ENCODE data around the gene NEDD9. TPM values are rescaled to one million over a fixed set of nuclear protein-coding genes. Genes with fewer than 3 reads are reported as not detected.

NEDD9 gene
- total and polyA plus RNA-seq, 2 of the 13 experiments (the other 11 are each of a cell fraction or from before 2014, with no cell fraction given): 27.1 to 389 TPM

DNA sequence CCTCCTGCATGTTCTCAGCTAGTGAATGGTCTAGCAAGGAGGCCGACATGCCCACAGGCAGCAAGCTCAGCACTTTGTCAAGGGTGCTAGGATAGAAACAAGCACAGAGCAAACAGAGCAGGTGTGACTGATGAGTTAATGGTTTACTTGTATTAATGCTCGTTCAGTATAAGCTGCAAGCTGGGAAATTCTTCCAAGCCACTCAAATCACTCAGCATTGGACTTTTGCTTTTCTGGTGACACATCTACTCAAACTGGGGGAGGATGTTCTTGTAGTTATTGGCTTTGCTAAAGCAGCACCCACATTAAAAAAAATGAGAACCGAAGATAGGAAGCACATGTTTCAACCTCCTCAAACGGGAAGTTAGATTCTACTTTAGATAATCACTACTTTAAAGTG, 43.1 kb upstream of the NEDD9 start (continued):
- 0 out of 2 replicates have a peak, but pooled peaks have one; percentile 57 for TF ChIP-seq MIER3 (CRISPR knock-in tag; IDR thresholded peaks at IDR 0.05; ENCODE audit: borderline replicate concordance)
- TF ChIP-seq CERS6 (CRISPR knock-in tag; IDR thresholded peaks at IDR 0.05): no peak
- TF ChIP-seq MTF1 (CRISPR knock-in tag; IDR thresholded peaks at IDR 0.05): no peak
- TF ChIP-seq MED8 (CRISPR knock-in tag; IDR thresholded peaks at IDR 0.05; ENCODE audit: insufficient replicate concordance): no peak
- TF ChIP-seq ZNF792 (CRISPR knock-in tag; IDR thresholded peaks at IDR 0.05): peak; percentile 58; the same call in 1 of the 2 replicates
- peak; percentile 56; the same call in 1 of the 2 replicates for TF ChIP-seq TCF7 (IDR thresholded peaks at IDR 0.05; ENCODE audit: low read depth)
- no peak for TF ChIP-seq ZNF441 (CRISPR knock-in tag; IDR thresholded peaks at IDR 0.05; ENCODE audit: borderline replicate concordance)
- TF ChIP-seq, protein P1, sequence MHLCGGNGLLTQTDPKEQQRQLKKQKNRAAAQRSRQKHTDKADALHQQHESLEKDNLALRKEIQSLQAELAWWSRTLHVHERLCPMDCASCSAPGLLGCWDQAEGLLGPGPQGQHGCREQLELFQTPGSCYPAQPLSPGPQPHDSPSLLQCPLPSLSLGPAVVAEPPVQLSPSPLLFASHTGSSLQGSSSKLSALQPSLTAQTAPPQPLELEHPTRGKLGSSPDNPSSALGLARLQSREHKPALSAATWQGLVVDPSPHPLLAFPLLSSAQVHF (CRISPR knock-in tag; IDR thresholded peaks at IDR 0.05): no peak
- no peak for TF ChIP-seq HMGA1 (CRISPR knock-in tag; conservative IDR thresholded peaks at IDR 0.05)
- 0 out of 2 replicates have a peak, but pooled peaks have one; percentile 32 for TF ChIP-seq PHF21A (CRISPR knock-in tag; IDR thresholded peaks at IDR 0.05)
- TF ChIP-seq ZHX2 (IDR thresholded peaks at IDR 0.05; ENCODE audit: low read depth): no peak
- 0 out of 2 replicates have a peak, but pooled peaks have one; percentile 53 for TF ChIP-seq ZHX2 (CRISPR knock-in tag; IDR thresholded peaks at IDR 0.05; ENCODE audit: borderline replicate concordance)
- no peak for TF ChIP-seq ZNF564 (CRISPR knock-in tag; IDR thresholded peaks at IDR 0.05)
- peak; percentile 47; the same call in 1 of the 2 replicates for TF ChIP-seq NR2F6 (IDR thresholded peaks at IDR 0.05)
- TF ChIP-seq NR2F6 (CRISPR knock-in tag; IDR thresholded peaks at IDR 0.05): peak; percentile 62
- no peak for TF ChIP-seq RBFOX2 (IDR thresholded peaks at IDR 0.05; ENCODE audit: low read depth, low read length)
- TF ChIP-seq IRF1 (CRISPR knock-in tag; IDR thresholded peaks at IDR 0.05; ENCODE audit: low read depth): no peak
- TF ChIP-seq BCL3 (CRISPR knock-in tag; IDR thresholded peaks at IDR 0.05): no peak
- no peak for TF ChIP-seq ZNF329 (CRISPR knock-in tag; IDR thresholded peaks at IDR 0.05; ENCODE audit: low read depth)
- TF ChIP-seq PAF1 (CRISPR knock-in tag; IDR thresholded peaks at IDR 0.05): no peak
- no peak for TF ChIP-seq AGO2 (optimal IDR thresholded peaks at IDR 0.05; ENCODE audit: low read depth, low read length)
- TF ChIP-seq SIN3B (IDR thresholded peaks at IDR 0.05; ENCODE audit: low read length): no peak
- peak; percentile 63 for TF ChIP-seq ZNF143 (CRISPR knock-in tag; IDR thresholded peaks at IDR 0.05)
- TF ChIP-seq ZNF550 (CRISPR knock-in tag; IDR thresholded peaks at IDR 0.05; ENCODE audit: borderline replicate concordance): no peak

Data from HepG2 (cell line).